Measurements from ENCODE around the gene PPP6R2. TPM values are rescaled to one million over a fixed set of nuclear protein-coding genes. Genes with fewer than 3 reads are reported as not detected.

Gene PPP6R2
- polyA plus RNA-seq, 3 donors: 34.4 to 58.1 (median 44.6) TPM

- no peak for DNase-seq (ENCODE audit: extremely low read depth in 1 of 11, low read depth in 9 of 11, low spot score in 4 of 11)
These were observed 93.1 kb downstream of the PPP6R2 start for GRCh38 chr22:50436015-50436830.

DNA sequence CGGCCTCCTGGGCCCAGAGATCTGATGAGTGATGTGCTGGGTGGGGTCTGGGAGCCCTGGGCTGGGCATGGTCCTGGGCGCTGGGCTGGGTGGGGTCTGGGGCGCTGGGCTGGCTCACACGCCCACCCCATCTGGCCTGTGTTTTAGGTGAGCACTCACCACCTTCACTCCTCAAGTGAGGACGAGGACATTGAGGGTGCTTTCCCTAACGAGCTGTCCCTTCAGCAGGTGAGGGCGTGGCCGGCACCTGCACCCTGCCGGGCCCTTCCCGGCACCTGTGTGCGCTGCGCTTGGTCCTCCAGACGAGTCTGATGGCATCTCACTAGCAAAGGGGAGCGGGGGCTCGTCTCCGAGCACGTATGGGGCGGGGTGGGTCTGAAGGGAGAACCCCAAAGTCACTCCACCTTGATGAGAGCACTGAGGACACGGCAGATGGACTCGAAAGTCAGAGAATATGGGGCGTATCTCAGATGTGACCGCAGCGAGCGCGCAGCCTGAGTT, 93.8 kb downstream of the PPP6R2 start:
- DNase-seq (ENCODE audit: extremely low read depth in 1 of 11, low read depth in 9 of 11, low spot score in 4 of 11): no peak

DNA sequence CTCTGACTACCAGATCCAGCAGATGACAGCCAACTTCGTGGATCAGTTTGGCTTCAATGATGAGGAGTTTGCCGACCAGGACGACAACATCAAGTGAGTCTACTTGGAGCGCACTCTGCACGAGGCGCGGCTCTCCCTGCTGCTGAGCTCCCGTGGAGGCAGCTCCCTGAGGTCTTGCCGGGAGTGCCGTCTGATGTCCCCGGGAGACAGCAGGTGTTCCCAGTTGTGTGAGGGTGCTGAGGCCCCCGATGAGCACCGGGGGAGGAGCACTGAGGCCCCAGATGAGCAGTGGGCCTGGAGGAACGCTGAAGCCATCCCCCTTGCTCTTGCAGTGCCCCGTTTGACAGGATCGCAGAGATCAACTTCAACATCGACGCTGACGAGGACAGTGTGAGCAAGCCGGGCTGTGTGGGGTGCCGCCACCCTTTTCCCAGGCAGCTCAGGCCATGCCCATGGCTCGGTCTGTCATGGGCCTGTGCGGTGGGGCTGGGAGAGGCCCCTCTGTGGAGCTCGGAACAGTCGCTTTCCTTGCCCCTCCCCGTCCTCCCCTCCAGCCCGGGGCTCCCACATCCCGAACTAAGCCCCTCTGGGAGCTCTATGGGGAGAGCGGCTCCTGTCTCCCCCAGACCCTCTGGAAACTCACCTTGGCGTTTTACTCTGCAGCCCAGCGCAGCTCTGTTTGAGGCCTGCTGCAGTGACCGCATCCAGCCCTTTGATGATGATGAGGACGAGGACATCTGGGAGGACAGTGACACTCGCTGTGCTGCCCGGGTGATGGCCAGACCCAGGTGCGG, 94.6 kb downstream of the PPP6R2 start:
- DNase-seq (ENCODE audit: extremely low read depth in 1 of 11, low read depth in 9 of 11, low spot score in 4 of 11): no peak

DNA sequence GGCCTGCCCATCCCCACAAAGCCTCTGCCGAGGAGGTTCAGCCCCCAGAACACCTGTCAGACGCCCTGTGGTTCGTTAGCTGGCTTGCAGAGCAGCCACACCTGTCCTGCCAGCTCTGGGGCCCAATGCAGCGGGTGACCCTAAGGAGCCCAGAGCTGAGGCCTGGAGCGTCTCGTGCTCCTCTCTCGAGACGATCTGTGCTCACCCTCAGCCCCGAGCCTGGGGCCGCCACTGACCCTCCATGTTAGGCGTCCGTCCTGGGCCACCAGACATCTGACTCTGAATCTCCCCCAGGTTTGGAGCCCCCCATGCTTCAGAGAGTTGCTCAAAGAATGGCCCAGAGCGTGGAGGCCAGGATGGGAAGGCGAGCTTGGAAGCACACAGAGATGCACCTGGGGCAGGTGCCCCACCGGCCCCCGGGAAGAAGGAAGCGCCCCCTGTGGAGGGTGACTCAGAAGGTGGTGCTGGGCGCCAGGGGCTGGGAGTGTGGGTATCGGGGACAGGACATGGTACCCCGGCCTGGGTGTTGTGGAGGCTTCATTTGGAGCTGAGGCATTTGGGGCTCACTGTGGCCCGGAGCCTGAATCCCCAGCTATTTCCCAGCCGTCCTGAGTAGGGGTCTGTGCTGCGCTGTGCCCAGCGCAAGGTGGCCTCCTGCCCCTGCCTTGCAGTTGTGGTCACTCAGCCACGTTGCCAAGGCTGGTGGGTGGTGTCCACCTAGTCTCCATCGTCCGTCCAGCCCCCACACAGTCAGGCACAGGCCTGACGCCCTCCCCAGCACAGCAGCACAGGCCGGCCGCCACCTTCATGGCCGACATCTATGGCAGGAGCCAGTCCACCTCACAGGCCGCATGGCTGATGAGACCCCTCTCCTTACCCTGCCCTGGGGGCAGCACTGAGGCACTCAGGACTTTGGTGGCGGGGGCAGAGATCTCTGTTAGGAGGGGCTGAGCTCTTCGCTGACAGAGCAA, 95.5 kb downstream of the PPP6R2 start:
- DNase-seq (ENCODE audit: extremely low read depth in 1 of 11, low read depth in 9 of 11, low spot score in 4 of 11): no peak

- DNase-seq (ENCODE audit: extremely low read depth in 1 of 11, low read depth in 9 of 11, low spot score in 4 of 11): no peak
These were observed 96.3 kb downstream of the PPP6R2 start for GRCh38 chr22:50439314-50439870.

DNA sequence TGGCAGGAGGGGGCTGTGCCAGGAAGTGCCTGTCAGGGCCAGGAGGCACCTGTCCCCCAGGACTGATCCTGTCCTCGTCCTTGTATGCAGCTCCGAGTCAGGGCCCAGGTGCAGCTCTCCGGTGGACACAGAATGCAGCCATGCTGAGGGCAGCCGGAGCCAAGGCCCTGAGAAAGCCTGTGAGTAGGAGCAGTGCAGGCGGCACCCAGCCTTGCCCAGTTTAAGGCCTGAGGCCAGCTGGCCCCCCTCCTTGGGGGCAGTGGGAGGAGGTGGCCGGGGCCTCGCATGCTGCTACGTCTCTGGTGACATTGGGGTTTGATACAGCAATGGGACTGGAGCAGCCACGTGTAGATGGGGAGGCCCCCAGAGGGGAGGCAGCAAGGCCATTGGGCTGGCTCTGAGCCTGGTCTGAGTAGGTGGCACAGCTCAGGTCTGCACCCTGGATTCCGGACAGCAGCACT, 96.8 kb downstream of the PPP6R2 start:
- DNase-seq (ENCODE audit: extremely low read depth in 1 of 11, low read depth in 9 of 11, low spot score in 4 of 11): no peak

DNA sequence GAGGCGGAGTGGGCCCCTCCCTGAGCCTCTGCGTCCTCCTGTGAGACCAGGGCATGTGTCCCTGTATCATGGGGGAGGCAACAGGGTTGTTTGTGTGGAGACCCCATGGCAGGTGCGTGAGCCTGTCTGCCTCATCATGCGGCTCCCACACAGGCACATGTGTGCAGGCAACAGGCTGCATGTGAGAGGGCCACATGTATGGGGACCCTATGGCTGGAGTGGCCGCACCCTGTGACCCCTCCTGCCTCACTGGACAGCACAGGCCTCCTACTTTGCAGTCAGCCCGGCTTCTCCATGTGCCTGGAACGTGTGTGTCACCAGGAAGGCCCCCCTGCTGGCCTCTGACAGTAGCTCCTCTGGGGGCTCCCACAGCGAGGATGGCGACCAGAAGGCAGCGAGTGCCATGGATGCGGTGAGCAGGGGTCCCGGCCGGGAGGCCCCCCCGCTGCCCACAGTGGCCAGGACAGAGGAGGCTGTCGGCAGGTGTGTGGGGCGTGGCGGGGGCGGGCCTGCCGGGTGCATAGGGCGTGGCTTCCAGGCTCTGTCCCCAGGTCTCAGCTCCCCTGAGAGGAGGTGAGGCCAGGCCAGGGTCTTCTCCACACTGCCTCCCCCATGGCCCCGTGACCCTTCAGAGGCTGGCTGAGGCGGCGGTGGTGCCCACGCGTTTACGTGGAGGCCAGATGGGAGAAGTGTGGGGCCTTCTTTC, 97.6 kb downstream of the PPP6R2 start:
- no peak for DNase-seq (ENCODE audit: extremely low read depth in 1 of 11, low read depth in 9 of 11, low spot score in 4 of 11)

- DNase-seq (ENCODE audit: extremely low read depth in 1 of 11, low read depth in 9 of 11, low spot score in 4 of 11): no peak
These were observed 98.4 kb downstream of the PPP6R2 start for GRCh38 chr22:50441428-50441993.

GRCh38 chr22:50443197-50443596, 100.1 kb downstream of the PPP6R2 start:
- DNase-seq (ENCODE audit: extremely low read depth in 1 of 11, low read depth in 9 of 11, low spot score in 4 of 11): no peak

DNA sequence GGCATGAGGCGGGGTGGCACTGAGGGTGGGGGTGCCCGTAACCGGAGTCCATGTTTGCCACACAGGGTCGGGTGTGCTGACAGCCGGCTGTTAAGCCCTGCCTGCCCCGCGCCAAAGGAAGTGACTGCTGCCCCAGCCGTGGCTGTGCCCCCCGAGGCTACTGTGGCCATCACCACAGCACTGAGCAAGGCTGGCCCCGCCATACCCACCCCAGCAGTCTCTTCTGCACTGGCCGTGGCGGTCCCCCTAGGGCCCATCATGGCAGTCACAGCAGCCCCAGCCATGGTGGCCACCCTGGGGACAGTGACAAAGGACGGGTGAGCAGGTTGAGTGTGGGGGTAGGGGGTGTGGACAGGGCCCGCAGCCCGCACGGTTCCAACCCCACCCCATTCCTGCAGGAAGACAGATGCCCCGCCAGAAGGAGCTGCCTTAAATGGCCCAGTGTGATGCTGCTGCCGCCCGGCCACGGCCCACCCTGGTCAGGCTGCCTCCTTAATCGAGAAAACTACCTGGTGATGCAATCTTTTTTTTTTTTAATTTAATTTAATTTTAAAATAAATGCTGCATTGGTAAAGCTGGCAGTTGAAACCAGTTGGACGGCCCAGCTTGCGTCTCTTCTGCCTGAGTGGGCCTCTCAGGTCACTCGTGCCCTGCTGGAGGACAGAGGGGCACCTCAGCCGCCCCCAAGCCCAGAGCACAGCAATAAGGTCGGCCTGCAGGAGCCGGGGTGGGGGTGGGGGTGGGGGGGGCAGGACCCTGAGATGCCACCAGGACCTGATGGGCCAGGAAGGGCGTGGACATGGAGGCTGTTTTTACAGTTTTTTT, 100.9 kb downstream of the PPP6R2 start:
- DNase-seq (ENCODE audit: extremely low read depth in 1 of 11, low read depth in 9 of 11, low spot score in 4 of 11): no peak

DNA sequence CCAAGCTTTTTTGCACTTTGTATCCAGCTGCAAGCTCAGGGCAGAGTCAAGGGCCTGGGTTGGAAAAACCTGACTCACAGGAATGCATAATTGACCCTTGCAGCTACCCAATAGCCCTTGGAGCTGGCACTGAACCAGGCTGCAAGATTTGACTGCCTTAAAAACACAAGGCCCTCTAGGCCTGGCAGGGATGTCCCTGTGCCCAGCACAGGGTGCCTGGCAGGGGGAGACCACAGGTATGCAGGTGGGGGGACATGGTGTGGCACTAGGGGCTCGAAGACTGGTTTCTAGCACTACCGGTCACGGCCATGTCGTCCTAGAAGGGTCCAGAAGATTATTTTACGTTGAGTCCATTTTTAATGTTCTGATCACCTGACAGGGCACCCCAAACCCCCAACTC, 101.5 kb downstream of the PPP6R2 start:
- DNase-seq (ENCODE audit: extremely low read depth in 1 of 11, low read depth in 9 of 11, low spot score in 4 of 11): peak in 3 of 11 donors; percentile 13 to 41 (median 26)

DNA sequence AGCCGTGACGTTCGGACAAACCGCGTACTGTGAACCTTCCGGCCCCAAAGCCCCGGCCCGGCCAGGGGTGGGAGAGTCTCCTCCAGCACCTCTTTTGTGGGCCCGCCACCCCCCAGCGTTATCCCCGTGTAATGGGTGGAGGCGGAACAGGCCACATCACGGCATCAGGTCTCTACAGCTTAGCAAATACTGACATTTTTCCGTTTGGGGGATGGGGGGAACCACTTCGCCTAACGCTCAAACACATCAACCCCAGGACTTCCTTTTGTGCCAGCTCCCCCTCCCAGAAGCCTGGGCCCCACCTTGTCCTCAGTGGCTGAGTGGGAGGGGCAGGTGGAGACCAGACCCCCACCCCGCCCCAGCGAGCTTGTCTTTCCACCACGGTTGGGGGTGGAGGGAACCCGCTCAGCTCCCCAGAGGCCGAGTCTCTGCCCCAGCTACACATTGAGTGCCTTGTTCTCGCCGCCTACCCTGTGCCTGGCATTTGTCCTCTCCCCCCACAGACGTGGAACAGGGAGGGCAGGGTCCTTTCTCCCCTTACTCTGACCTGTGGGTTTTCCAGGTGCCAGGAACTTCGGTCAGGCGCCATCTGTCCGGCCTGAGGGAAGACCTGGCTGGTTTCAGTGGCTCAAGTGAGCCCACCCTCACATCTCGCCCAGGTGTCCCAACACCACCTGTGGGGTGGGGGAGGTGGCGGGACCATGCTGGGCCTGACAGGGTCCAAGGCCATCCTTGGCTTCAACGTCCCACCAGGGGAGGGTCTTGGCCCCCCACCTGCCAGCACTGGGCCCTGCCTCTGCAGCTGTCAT, 102.1 kb downstream of the PPP6R2 start:
- DNase-seq (ENCODE audit: extremely low read depth in 1 of 11, low read depth in 9 of 11, low spot score in 4 of 11): no peak

GRCh38 chr22:50445880-50446707, 103.0 kb downstream of the PPP6R2 start:
- no peak for DNase-seq (ENCODE audit: extremely low read depth in 1 of 11, low read depth in 9 of 11, low spot score in 4 of 11)

DNA sequence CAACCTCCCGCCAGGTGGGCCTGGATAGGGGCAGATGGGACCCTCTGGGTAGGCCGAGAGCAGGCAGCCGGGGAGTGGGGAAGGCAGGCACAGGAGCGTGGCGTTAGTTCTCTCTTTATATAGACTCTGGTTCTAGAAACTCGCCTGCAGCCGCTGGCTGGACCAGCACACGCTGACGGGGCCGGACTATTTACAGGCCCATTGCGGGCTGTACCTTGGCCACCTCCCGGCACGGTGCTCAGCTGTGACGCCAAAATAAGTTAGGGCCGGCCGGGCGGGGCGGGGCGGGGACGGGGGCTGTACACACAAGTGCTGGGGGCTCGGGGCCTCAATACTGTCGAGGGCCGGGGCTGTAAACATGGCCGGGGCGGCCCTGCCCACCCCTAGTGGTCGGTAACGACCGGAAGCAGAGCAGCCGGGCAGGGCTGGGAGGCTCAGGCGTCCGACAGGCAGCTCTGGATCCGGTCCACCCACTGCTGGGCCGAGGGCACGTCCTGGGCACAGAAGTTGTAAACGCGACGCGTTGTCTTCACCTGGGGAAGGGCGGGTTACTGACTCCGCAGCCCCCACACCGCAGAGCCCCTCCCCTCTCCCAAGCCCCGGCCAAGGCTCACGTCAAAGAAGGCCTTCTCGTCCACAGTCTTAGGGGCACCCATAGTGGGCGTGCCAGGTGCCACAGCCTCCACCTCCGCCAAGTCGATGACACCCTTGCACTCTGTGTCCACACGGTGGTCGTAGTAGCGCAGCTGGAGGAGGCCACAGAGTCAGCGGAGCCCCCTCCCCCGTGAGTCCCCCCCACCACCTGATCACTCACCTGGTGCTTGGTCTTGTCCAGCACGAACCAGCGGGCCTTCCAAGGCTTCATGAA, 103.8 kb downstream of the PPP6R2 start:
- no peak for DNase-seq (ENCODE audit: extremely low read depth in 1 of 11, low read depth in 9 of 11, low spot score in 4 of 11)

Data from renal cortex interstitium (tissue), 11 donors.